OCI-LY7 (cell line): ENCODE data around the gene GP5. TPM values are rescaled to one million over a fixed set of nuclear protein-coding genes. Genes with fewer than 3 reads are reported as not detected.

Experiments used
- BruUV-seq: library from RNA; stranded (reverse); fragments of 400-500 nt; replicated peaks from 2 replicates; lab custom pipeline; 2021; lab: Mats Ljungman, UMichigan
- CTCF ChIA-PET: fragments of 300-600 bp; sonication (Branson Sonifier 250); formaldehyde crosslinking; loops from one replicate; lab custom pipeline; 2022; ENCODE audit warnings: antibody characterized with exemption; ENCODE audit not compliant: unreplicated experiment; lab: Charles Lee
- POLR2A ChIA-PET: fragments of 300-600 bp; sonication (Branson Sonifier 250); formaldehyde crosslinking; loops from one replicate; lab custom pipeline; 2022; ENCODE audit warnings: antibody characterized with exemption; lab: Charles Lee
- DNase-seq: peaks from one replicate; pipeline ENCODE4 v3.0.0-alpha.2; 2015; ENCODE audit warnings: low spot score
- H2AFZ ChIP-seq: fragments of 200-600 bp; sonication (generic), shearing (Covaris generic); 2 replicates; pipeline ENCODE4 v1.6.1; 2014; ENCODE audit warnings: mild to moderate bottlenecking, antibody characterized with exemption, low read length, moderate library complexity
- H3K27ac ChIP-seq: fragments of 200-600 bp; sonication (generic); 2 replicates; pipeline ENCODE4 v1.5.1; 2014; ENCODE audit warnings: mixed run types, low read depth, mild to moderate bottlenecking, moderate library complexity, low read length, inconsistent platforms; ENCODE audit not compliant: poor library complexity, severe bottlenecking
- H3K36me3 ChIP-seq: fragments of 200-600 bp; sonication (generic); 2 replicates; pipeline ENCODE4 v1.6.1; 2014; ENCODE audit warnings: mild to moderate bottlenecking, antibody characterized with exemption, low read length, moderate library complexity, mixed read lengths; ENCODE audit not compliant: insufficient read depth
- H3K4me1 ChIP-seq: fragments of 200-600 bp; sonication (generic); 2 replicates; pipeline ENCODE4 v1.5.1; 2014; ENCODE audit warnings: mild to moderate bottlenecking, low read length; ENCODE audit not compliant: insufficient read depth, poor library complexity, severe bottlenecking
- H3K4me2 ChIP-seq: fragments of 200-600 bp; sonication (generic); 2 replicates; pipeline ENCODE4 v1.6.1; 2014; ENCODE audit warnings: mild to moderate bottlenecking, low read length
- H3K4me3 ChIP-seq: fragments of 200-600 bp; sonication (generic); 2 replicates; pipeline ENCODE4 v1.5.1; 2014; ENCODE audit warnings: mild to moderate bottlenecking, low read depth, low read length; ENCODE audit not compliant: poor library complexity, severe bottlenecking
- H3K79me2 ChIP-seq: fragments of 200-600 bp; sonication (generic); 2 replicates; pipeline ENCODE4 v1.6.1; 2016; ENCODE audit warnings: low read depth, mild to moderate bottlenecking, low read length, moderate library complexity, mixed read lengths; ENCODE audit not compliant: insufficient read depth
- H3K9me2 ChIP-seq: fragments of 200-600 bp; sonication (generic); 2 replicates; pipeline ENCODE4 v1.6.1; 2016; ENCODE audit warnings: mild to moderate bottlenecking, low read length, mixed read lengths; ENCODE audit not compliant: insufficient read depth
- H3K9me3 ChIP-seq: fragments of 200-600 bp; sonication (generic); 2 replicates; pipeline ENCODE4 v1.6.1; 2014; ENCODE audit warnings: mild to moderate bottlenecking, mixed run types, low read length, mixed read lengths
- H4K20me1 ChIP-seq: fragments of 200-600 bp; sonication (generic); 2 replicates; pipeline ENCODE4 v1.6.1; 2014; ENCODE audit warnings: mild to moderate bottlenecking, antibody characterized with exemption, low read length, moderate library complexity, mixed read lengths; ENCODE audit not compliant: insufficient read depth
- EZH2phosphoT487 ChIP-seq: fragments of 200-600 bp; sonication (generic); IDR thresholded peaks from 2 replicates; pipeline ENCODE4 v1.6.1; 2018; ENCODE audit warnings: low read depth, borderline replicate concordance, mild to moderate bottlenecking, mixed run types, antibody characterized with exemption, low read length, moderate library complexity, mixed read lengths
- intact Hi-C: fragments of 100-400 bp; cut with micrococcal nuclease; formaldehyde crosslinking; loops from one replicate; pipeline ENCODE4 v1.10.0; 2022; ENCODE audit not compliant: unreplicated experiment
- total RNA-seq, 2 experiments: library from RNA; depleted of rRNA in 1 of 2; stranded (reverse); fragments of >200 nt in 1 of 2; shearing (Covaris generic) in 1 of 2; gene quantifications; 2 replicates each; pipeline ENCODE4 v1.2.3, GENCODE V29; 2014 to 2022
- TF ChIP-seq, protein P1 (sequence below): fragments of 200-600 bp; sonication (generic); conservative IDR thresholded peaks from 2 replicates; pipeline ENCODE4 v1.5.1; 2014; ENCODE audit warnings: mild to moderate bottlenecking, antibody characterized with exemption, low read length, moderate library complexity, mixed read lengths

Gene GP5
- total RNA-seq, 2 experiments from 2014 or later: 0.03 TPM; not detected in 1

DNA sequence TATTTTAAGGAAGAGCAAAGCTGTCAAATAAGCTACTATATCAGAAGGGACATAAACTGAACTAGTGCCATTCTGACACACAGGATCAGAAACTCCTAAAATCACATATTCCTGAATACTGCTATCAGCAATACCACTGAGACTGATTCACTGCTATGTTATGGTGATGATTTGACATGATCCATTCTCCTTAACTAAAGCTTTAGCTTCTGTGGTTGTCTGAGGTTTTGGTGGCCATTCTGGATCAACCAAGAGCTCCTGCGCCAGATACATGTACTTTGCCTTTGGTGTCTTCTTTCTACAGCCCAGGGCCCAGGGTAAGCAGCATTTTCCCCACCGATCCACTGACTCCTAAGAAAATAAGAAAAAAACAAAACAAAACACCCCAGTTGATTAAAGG is 6.7 kb upstream of the GP5 start:
- no peak overlapping the region for H3K27ac ChIP-seq
- ChIA-PET CTCF (interaction anchor here (0.6 kb wide), 1 partner anchor 10 kb away, joined by 3 read pairs; no protein-coding TSS in a partner anchor), POLR2A (no interaction called here)
- TF ChIP-seq EZH2phosphoT487: no peak
- TF ChIP-seq, protein P1, sequence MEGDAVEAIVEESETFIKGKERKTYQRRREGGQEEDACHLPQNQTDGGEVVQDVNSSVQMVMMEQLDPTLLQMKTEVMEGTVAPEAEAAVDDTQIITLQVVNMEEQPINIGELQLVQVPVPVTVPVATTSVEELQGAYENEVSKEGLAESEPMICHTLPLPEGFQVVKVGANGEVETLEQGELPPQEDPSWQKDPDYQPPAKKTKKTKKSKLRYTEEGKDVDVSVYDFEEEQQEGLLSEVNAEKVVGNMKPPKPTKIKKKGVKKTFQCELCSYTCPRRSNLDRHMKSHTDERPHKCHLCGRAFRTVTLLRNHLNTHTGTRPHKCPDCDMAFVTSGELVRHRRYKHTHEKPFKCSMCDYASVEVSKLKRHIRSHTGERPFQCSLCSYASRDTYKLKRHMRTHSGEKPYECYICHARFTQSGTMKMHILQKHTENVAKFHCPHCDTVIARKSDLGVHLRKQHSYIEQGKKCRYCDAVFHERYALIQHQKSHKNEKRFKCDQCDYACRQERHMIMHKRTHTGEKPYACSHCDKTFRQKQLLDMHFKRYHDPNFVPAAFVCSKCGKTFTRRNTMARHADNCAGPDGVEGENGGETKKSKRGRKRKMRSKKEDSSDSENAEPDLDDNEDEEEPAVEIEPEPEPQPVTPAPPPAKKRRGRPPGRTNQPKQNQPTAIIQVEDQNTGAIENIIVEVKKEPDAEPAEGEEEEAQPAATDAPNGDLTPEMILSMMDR: no peak
- H3K9me3 ChIP-seq: no peaks in the 10 kb centered on the region
- DNase-seq: no peak
- BruUV-seq: no TSS peak
- H4K20me1 ChIP-seq: no peaks in the 10 kb centered on the region
- H3K79me2 ChIP-seq: no peaks in the 10 kb centered on the region
- H3K9me2 ChIP-seq: no peaks in the 10 kb centered on the region
- H3K4me3 ChIP-seq: no peak overlapping the region
- no peaks in the 10 kb centered on the region for H3K4me1 ChIP-seq
- no peak overlapping the region for H3K4me2 ChIP-seq
- H3K36me3 ChIP-seq: peaks cover 20% of the 10 kb centered on the region; the same call in 1 of the 2 replicates
- no peak overlapping the region for H2AFZ ChIP-seq
- intact Hi-C loops: no loop called here

DNA sequence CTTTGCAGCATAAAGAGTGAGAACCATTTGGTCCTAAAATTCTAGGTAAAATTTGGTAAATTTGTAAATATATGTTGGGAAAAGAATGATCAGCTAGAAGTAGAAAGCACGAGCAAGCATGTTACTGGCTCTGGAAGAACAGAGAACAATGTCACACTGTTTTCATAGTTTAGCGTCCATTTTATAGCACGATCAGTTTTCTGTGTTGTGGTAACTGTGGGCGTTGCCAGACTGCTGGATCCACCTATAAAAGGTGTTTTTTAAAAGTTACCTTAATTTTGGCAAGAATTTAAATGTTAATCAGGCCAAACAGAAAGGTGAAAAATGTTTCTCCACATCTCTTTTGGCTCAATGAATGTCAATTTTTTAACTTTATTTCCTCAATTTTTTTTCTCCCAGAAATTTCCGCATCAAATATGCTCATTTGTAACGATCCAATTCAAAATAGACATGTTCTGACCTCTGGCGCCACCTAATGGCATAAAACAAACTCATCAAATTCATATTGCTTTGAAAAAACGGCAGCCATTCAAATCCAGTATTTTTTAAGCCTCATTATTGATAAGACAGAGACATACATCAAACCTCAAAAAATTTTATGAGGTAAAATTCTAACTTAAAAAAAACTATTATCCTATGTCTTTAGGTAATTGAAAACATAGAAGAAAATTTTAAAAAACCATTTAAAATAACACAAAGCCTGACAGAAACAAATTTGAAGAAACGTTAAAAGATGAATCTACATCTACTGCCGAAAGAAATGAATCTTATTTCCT is 5.5 kb upstream of the GP5 start:
- BruUV-seq: no TSS peak
- CTCF ChIA-PET: interaction anchor here (1.2 kb wide), 1 partner anchor 71 kb away, joined by 3 read pairs; no protein-coding TSS in a partner anchor

More for the DNA sequence above, 5.5 kb upstream of the GP5 start:
- Histone ChIP-seq H3K4me1 (peaks cover 8% of the 10 kb centered on the region), H4K20me1 (no peaks in the 10 kb centered on the region), H3K4me3 (no peak overlapping the region), H3K9me3 (no peaks in the 10 kb centered on the region), H3K79me2 (no peaks in the 10 kb centered on the region), H3K9me2 (no peaks in the 10 kb centered on the region), H3K4me2 (no peak overlapping the region), H3K36me3 (peaks cover 20% of the 10 kb centered on the region; the same call in 1 of the 2 replicates), H2AFZ (no peak overlapping the region), H3K27ac (no peak overlapping the region)
- TF ChIP-seq, protein P1: peak; percentile 99
- TF ChIP-seq EZH2phosphoT487: no peak
- intact Hi-C loops: loop anchor here (1.0 kb wide), 1 partner anchor 70 kb away; no protein-coding TSS in a partner anchor
- peak; percentile 62 for DNase-seq
- POLR2A ChIA-PET: interaction anchor here (0.6 kb wide), 1 partner anchor 730 kb away, joined by 4 read pairs; no protein-coding TSS in a partner anchor
